NT2/D1 (cell line): Measurements from ENCODE around the gene WDR45B.

Experiments
- YY1 ChIP-seq: IDR thresholded peaks from 2 replicates; pipeline ENCODE4 v1.6.1; 2011; ENCODE audit not compliant: insufficient read length, insufficient read depth
- ZNF274 ChIP-seq: IDR thresholded peaks from 2 replicates; pipeline ENCODE4 v1.6.1; 2011; ENCODE audit warnings: mild to moderate bottlenecking, low read depth, low read length

DNA sequence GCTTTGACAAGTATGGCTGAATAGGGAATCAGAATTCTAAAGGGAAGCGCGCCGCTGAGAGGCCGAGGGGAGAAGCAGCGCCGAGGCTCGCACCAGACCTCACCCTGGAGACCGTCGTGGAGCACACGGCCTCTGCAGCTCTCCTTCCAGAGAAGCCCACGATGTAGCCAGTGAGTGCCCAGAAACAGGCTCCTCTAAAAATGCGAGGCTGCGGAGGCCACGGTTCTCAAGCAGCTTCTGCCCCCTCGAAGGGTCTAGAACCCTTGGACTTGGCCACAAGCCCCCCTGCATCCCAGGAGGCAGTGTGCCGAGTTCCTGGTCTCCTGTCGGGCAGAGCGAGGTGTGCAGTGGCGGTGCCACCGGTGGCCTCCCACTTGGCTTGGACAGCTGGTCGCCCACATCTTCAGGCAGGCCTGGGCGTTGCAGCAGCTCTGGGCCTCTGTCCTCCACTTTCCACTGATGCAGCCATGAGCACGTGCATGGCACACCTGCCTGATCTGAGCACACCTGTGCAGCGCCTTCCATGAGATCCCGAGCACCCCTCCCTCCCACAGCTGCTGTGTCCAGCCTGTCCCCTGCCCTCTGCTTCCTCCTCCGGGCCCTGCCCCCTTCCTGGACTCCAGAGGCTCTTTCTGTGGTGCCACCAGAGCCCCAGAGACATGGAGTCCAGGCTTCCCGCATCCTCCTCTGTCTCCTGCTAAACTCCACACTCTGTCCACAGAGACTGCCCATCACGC, 18.9 kb upstream of the WDR45B start:
- TF ChIP-seq ZNF274 (no peak), YY1 (no peak)
